Effector CD8-positive, alpha-beta T cell (primary cell): ENCODE data around the gene KCNQ5.
"Not testable (repeated sequence)": the region's sequence is repeated elsewhere in the genome, so short reads cannot be mapped to it uniquely, and the experiment has no call there.

Experiments used
- DNase-seq: peaks from one replicate; lab custom pipeline; 2025; lab: John Stamatoyannopoulos, UW

The KCNQ5 gene

DNA sequence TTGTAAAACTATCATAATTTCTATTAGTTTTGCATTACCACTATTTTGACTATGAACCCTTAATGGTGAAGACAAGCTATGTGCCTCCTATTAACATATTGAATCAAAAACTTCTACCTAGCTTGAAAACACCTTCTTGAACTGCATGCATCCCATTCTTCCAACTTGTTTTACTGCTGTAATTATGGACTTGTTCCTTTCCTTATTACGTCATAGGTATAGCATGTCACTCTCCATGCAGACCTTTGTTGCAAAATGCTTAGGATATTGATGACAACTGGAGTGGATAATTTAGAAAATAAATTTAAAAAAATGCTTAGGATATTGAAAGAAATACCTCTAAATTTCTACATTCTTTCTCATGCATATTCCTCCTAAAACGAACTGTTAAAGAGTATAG, 219.3 kb downstream of the KCNQ5 start:
- DNase-seq, result no peak

GRCh38 chr6:72842140-72842539, 220.3 kb downstream of the KCNQ5 start:
- DNase-seq, result no peak

DNA sequence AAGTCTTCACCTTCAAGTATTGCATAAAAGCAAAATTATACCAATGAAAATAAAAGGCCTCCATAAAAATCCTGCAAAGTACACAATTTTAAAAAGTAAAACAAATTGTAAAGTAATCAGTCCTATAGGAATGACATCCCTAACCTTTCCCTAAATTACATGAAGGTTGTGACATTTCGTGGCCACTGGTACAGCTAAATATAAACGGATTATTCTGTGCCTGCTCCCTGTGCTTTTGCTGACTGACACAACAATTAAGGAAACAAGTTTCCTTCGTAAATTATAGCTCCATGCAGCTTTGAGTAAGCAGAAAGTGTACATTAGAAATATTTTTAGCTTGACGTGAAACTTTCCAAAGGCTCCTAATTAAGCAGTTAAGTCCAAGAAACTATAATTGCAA, 222.8 kb downstream of the KCNQ5 start:
- DNase-seq, result no peak

- DNase-seq, result no peak
Measured at GRCh38 chr6:72849346-72849745, 227.5 kb downstream of the KCNQ5 start.

- no peak for DNase-seq
Measured at GRCh38 chr6:72850040-72850439, 228.2 kb downstream of the KCNQ5 start.

DNA sequence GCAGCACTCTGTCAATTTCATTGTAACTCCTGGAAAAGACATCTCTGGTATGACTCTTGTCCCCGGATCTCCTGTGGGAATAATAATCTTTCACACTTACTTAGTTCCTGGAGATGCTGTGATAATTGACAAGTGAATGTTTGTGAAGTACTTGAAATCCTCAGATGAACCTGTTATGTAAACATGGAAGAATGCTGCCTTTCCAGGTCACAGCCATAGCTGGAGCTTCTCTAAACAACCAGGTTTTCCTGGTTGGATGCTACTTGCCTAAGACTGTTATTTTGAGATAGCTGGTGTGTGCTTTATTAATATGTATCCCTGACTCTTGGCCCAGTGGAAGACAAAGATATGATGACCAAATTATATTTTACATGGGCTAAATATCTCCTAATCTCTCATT, 228.6 kb downstream of the KCNQ5 start:
- no peak for DNase-seq

DNA sequence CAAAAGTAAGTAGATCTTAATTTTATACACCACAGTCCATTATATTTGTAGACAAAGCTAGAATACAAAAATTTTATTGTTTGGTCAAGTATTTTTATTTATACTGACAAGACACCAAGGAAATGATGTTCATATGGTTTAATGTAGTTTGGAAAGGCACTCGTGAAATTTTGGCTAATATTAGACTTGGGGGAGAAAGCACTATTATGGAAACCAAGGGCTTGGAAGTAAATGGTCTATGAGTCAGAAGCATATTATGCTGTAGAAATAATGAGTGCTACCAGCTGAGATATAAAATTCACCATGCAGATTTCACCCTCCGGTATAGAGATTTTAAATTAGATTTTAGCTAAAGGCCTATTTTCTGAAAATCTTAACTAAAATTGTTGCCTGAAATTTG, 233.6 kb downstream of the KCNQ5 start:
- no peak for DNase-seq

GRCh38 chr6:72856801-72857200, 234.9 kb downstream of the KCNQ5 start:
- DNase-seq, result no peak

DNA sequence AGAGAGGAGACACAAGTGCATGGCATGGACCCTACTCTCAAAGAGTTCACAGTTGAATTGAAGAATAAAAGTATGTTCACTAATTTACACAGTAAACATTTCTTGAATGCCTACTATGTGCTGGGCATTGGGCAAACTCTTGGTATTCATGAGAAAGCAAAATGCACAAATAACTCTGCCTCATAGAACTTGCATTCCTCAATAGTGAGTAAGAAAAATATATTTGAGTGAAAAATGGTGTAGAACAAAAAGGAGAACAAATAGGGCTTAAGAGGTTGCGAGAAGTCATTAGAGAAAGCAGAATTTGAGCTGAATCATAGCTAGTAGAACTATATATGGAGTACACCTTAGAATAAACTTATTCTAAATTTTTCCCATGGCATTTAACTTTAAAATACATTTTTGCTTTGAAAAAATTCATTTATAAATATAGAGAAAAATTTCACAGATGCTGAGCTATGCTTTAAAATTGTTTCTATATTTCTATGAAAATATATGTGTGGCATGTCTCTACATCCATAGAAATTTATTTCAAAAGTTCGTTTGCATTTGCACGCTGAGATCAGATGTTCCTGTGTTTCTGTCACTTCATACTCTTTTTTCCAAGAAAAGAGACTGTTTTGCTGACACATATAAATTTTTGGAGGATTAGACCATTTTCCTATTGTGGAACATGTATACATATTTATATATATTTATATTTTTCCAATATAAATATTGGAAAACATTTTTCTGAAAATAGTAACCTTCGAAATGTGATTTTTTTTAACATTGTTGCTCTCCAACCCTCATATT, 236.1 kb downstream of the KCNQ5 start:
- no peak for DNase-seq

DNA sequence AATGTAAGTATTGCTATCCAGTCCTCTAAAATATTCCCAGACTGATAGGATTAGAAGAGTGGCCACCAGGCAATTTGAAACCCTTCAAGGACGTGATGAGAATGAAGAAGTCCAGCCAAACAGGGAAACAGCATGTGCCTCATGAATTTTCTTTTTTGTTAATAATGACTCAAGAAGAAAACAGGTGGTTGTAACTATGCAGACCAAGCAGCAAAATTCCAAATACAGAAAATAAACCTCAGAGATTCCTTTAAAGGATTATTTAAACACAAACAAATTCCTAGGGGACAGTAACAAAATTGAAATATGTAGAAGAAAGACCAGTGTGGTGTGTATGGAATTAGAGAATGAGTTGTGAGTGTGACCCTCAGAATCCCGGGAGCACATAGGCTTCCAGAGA, 239.2 kb downstream of the KCNQ5 start:
- no peak for DNase-seq

DNA sequence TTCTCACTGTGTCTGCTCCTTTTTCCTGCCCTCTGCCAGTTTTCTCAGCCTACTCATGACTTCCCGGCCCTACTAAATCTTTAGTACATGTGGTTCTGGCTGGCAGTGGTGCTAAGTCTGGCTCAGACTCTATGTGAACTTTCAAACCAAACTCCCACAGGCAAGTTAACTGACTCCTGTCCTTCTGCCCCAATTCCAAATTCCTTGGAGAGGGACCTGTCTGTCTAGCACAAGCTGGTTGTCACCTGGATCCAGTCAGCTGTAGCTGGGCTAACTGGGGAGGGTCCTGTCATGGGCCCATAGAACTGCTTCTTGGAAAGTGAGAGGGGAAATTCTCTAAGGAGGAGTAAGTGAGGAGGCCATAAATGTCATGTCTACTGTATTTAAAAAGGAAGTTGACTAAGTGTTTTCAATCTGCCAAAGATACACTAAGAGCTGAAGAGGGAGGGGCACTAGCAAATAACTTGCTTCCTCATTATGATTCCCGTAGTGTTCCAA, 240.1 kb downstream of the KCNQ5 start:
- DNase-seq, result no peak

GRCh38 chr6:72863131-72863530, 241.3 kb downstream of the KCNQ5 start:
- DNase-seq, result no peak

DNA sequence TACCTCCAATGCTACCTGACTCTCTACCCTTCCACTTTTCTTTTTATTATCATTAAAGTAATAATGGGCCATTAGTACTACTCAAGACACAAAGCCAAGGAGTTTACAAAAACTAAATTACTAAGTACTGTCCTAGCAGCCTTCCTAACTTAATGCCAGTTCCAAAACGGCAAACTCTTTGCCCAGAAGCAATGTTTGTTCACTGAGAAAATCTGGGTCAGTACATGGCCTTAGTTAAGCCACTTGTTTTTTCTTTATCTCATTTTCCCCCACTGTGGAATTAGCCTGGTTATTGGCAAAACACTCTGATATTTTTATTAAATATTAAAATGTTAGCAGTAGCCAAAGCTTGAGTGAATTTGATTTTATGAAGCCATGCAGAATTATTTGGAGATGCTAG, 242.4 kb downstream of the KCNQ5 start:
- no peak for DNase-seq

GRCh38 chr6:72864799-72865198, 242.9 kb downstream of the KCNQ5 start:
- DNase-seq, result no peak

- DNase-seq, result no peak
Measured at GRCh38 chr6:72865467-72865866, 243.6 kb downstream of the KCNQ5 start.

GRCh38 chr6:72869621-72870020, 247.8 kb downstream of the KCNQ5 start:
- DNase-seq, result no peak

GRCh38 chr6:72873433-72873832, 251.6 kb downstream of the KCNQ5 start:
- no peak for DNase-seq

DNA sequence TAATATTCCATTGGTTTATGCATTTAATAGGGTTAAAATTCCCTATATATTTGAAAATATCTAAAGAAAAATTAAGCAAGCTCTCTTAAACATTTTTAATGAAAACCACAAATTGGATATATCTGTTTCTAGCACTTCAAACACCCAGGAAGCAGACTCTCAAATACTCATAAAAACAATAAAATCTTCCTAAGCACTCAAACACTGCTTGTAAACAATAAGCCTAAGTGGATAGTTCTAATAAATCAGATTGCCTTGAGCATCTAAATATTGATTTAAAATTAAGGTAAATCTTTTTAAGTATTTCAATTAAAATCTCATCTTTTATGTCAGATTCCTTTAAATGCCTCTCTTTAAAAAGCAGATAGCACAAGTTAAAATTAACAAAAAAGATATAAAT, 254.4 kb downstream of the KCNQ5 start:
- DNase-seq, result no peak

GRCh38 chr6:72886170-72886569, 264.3 kb downstream of the KCNQ5 start:
- no peak for DNase-seq

GRCh38 chr6:72890233-72890632, 268.4 kb downstream of the KCNQ5 start:
- DNase-seq, result no peak

DNA sequence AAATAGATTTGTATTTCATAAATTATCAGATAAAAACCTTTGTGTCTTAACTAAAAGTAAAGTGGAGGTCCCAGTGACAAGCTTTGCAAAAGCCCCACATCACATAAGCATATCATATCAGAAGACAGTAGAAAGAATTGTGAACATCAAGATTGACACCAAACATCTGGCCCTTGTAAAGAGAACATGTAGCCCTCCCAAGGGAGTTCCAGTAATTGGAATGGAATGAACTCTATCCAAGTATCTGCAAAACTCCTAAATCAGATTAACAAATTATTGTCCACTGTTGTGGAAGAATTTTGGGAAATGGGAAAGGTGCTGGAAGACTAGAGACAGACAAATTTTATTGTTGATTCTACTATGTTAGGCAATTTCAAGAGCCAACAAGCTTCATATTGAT, 268.8 kb downstream of the KCNQ5 start:
- no peak for DNase-seq

- DNase-seq, result no peak
Measured at GRCh38 chr6:72892901-72893300, 271.0 kb downstream of the KCNQ5 start.

DNA sequence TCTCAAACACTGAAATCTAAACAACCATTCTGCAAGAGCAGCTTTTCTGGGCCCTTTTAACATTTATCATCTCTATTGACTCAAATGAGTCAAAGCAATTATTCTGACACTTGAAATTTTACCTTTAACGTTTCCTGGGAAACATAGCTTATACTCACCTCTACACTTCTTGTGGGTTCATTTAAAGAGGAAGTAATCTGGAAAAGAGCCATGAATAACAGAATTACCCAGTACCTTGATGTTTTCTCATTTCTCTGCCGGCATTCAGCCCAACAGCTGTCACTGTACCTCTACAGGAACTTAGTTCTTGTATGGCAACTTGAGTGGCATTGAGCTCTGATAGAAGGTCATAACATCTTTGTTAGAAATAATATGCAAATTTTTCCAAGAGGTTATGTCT, 272.2 kb downstream of the KCNQ5 start:
- DNase-seq, result no peak

GRCh38 chr6:72898313-72898712, 276.4 kb downstream of the KCNQ5 start:
- not testable (repeated sequence) for DNase-seq
